ENCODE results near the gene ACVR1B.

Gene ACVR1B

DNA sequence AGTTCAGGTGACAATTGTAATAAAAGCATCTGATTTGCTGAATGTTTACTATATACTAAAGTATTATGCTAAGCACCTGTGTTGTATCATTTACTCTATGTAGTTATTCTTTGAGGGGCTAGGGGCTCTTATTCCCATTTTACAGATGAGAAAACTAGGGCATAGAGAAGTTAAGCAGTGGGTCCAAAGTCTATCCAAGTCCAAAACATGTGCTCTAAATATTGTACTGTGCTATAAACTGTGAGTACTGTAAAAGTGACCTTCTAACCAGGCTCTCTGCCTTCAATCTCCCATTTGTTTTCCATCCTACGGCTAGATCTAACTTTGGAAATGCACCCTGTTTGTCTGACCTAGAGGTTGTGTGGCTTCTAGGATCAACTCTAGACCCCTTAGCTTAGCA, 9.0 kb downstream of the ACVR1B start:
- no peak overlapping the region for H3K4me3 ChIP-seq (ENCODE audit: low read depth, low read length)
- TF ChIP-seq CTCF (IDR thresholded peaks at IDR 0.05; ENCODE audit: low read depth, low read length): no peak

DNA sequence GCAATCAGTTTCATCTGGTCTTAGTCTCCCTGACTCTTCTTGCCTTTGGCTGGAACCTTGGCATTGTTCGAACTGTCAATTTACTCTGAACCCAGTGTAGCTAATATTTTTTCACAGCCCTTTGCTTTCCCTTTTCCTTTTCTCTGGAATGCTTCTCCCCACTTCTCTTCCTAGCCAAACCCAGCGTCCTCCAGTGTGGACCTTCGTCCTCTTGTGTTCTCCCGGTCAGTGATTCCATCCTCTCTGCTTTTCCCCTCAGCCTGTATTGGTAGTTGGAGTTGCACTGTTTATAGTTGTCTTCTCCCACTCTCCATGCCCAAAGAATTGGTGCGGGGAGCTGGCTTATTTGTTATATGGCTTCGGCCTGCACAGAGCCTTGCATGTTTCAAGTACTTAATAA, 9.4 kb downstream of the ACVR1B start:
- no peak overlapping the region for H3K4me3 ChIP-seq (ENCODE audit: low read depth, low read length)
- no peak for TF ChIP-seq CTCF (IDR thresholded peaks at IDR 0.05; ENCODE audit: low read depth, low read length)

DNA sequence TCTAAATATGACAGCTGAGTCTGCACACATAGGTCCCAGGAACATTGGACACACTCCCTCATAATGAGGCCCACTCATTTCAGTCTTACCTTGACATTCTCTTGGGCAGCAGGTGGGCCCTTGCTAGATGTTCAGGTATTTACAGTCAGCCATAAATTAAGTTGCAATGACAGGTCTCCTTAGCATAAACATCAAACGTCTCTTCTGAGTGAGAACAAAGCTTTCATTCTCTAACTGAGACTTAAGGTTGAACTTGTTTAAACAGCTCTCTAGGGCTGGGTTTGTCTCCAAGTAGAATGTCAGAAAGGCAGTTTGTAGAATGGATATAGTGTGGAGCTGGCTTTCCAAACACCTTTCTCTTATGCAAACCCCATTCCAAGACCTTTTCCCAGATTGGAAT, 10.3 kb downstream of the ACVR1B start:
- no peak for TF ChIP-seq CTCF (IDR thresholded peaks at IDR 0.05; ENCODE audit: low read depth, low read length)
- no peak overlapping the region for H3K4me3 ChIP-seq (ENCODE audit: low read depth, low read length)

- no peak overlapping the region for H3K4me3 ChIP-seq (ENCODE audit: low read depth, low read length)
- no peak for TF ChIP-seq CTCF (IDR thresholded peaks at IDR 0.05; ENCODE audit: low read depth, low read length)
These were observed 11.2 kb downstream of the ACVR1B start for GRCh38 chr12:51962737-51963136.

- no peak overlapping the region for H3K4me3 ChIP-seq (ENCODE audit: low read depth, low read length)
- no peak for TF ChIP-seq CTCF (IDR thresholded peaks at IDR 0.05; ENCODE audit: low read depth, low read length)
These were observed 12.0 kb downstream of the ACVR1B start for GRCh38 chr12:51963477-51963876.

- no peak for TF ChIP-seq CTCF (IDR thresholded peaks at IDR 0.05; ENCODE audit: low read depth, low read length)
- no peak overlapping the region for H3K4me3 ChIP-seq (ENCODE audit: low read depth, low read length)
These were observed 18.1 kb downstream of the ACVR1B start for GRCh38 chr12:51969643-51970042.

DNA sequence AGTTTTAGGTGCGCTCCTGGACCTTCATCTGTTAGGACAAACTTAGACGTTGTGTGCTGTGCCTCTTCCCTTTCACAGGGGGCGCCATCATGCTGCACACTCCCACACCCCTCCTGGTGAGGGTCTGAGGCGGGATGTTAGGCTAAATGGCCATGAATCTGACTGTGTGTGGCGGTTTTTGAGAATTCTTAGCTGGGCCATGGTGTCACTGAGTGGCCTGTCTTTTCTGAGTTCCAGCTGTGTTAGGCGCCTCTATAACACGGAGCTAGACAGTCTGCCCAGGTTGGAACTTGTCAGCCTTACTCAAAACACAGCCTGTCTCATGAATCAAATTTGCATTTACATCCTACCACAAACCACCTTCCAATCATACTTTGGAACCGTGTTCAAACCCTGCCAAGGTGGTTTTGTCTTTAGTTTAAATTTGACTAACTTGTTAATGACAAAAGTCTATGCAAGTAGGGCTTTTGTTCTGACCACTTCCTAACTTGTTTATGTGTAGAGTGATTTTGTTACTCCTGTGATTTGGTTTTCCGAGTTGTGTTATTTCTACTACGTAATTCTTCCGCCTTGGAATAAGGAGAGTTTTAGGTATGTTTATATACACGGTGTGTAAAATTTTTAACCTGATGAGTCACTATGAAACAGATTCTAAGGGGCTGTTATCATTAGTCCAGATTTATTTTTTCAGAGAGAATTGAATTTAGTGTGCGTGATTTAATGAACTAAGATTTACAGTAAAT, 19.6 kb downstream of the ACVR1B start:
- H3K4me3 ChIP-seq (ENCODE audit: low read depth, low read length): peak overlapping the region; percentile 32
- peak; percentile 87 for TF ChIP-seq CTCF (IDR thresholded peaks at IDR 0.05; ENCODE audit: low read depth, low read length)
